Motor neuron (in vitro differentiated cells): Measurements from ENCODE around the gene TSPAN7. TPM values are rescaled to one million over a fixed set of nuclear protein-coding genes. Genes with fewer than 3 reads are reported as not detected.

Experiments used
- ATAC-seq, 8 experiments: fragments of 200-7000 bp; cut with Tn5 transposase; replicated peaks in 6 of 8; 2 replicates each; pipeline ENCODE4 v1.8.0; 2021; ENCODE audit warnings: mild to moderate bottlenecking in 8 of 8, moderate library complexity in 8 of 8
- H3K27ac ChIP-seq, 2 donors: fragments of 250-450 bp; sonication (Bioruptor Pico); 2 replicates each; pipeline ENCODE4 v1.9.0; 2021; ENCODE audit warnings: antibody characterized with exemption in 2 of 2, mild to moderate bottlenecking in 2 of 2, moderate library complexity in 1 of 2
- H3K4me1 ChIP-seq, 2 donors: fragments of 250-450 bp; sonication (Bioruptor Pico); replicated peaks in 1 of 2; 2 replicates each; pipeline ENCODE4 v1.6.1; 2021; ENCODE audit warnings: antibody characterized with exemption in 2 of 2, mild to moderate bottlenecking in 2 of 2, moderate library complexity in 1 of 2
- H3K4me3 ChIP-seq, 5 donors: fragments of 250-450 bp; sonication (Bioruptor Pico); 2 replicates each; pipeline ENCODE4 v1.9.0; 2021; ENCODE audit warnings: antibody characterized with exemption in 5 of 5, mild to moderate bottlenecking in 5 of 5, moderate library complexity in 4 of 5
- WGBS, 10 experiments: fragments of 450-650 bp; shearing (Covaris generic); methylation state at CpG; one replicate each; pipeline ENCODE4 v1.0.0; 2022; 5-methylcytosine and 5-hydroxymethylcytosine counted together
- in situ Hi-C, 9 experiments: fragments of 400-800 bp; cut with MboI; loops; one replicate each; pipeline ENCODE4 v1.15.0; 2021; ENCODE audit warnings: low sequenced_read_pairs in 9 of 9, low pct_unique_long_range_greater_than_20kb in 2 of 9; ENCODE audit not compliant: unreplicated experiment in 9 of 9
- total RNA-seq, 8 experiments: library from RNA; unstranded; fragments of 300-600 nt; gene quantifications; 2 replicates each; pipeline versions ENCODE4 v1.2.3 to v1.2.4, GENCODE V29; 2022

Gene TSPAN7
- 10 to 100 TPM in 7 of 8 experiments, 1 to 10 TPM in 1; 3.9 to 88.2 (median 60.8) TPM for total RNA-seq

- H3K4me3 ChIP-seq = peak within 1 kb of the TSS; percentile 60 to 96 (median 71)
- H3K4me1 ChIP-seq = peaks cover 3 to 6% of the 10 kb centered on the region in 2 donors
- peak within 1 kb of the TSS; percentile 64 to 97 for H3K27ac ChIP-seq
- in situ Hi-C loops = no loop called here
- WGBS, 10 experiments = 60% methylated on average over 2 of the region's 78 CpGs; no CpG with 5 or more reads in 9 of the 10 experiments
- peak; percentile 72 to 92 (median 79) for ATAC-seq
Observed at GRCh38 chrX:38561126-38561868, at the start of gene TSPAN7. Gene TSPAN7 (plus strand): TSS chrX:38561542. CDS start chrX:38561547, 5 bp downstream.

GRCh38 chrX:38513112-38513742, 48.1 kb upstream of the TSPAN7 start:
- no peak overlapping the region for H3K4me3 ChIP-seq
- 7 to 100% (median 26%) methylated on average over 1 to 5 of the region's 5 CpGs; no CpG with 5 or more reads in 5 of the 10 experiments for WGBS, 10 experiments
- H3K27ac ChIP-seq = no peak overlapping the region
- in situ Hi-C loops = no loop called here
- peak in 1 of 8 experiments; percentile 43 for ATAC-seq
- no peaks in the 10 kb centered on the region for H3K4me1 ChIP-seq

DNA sequence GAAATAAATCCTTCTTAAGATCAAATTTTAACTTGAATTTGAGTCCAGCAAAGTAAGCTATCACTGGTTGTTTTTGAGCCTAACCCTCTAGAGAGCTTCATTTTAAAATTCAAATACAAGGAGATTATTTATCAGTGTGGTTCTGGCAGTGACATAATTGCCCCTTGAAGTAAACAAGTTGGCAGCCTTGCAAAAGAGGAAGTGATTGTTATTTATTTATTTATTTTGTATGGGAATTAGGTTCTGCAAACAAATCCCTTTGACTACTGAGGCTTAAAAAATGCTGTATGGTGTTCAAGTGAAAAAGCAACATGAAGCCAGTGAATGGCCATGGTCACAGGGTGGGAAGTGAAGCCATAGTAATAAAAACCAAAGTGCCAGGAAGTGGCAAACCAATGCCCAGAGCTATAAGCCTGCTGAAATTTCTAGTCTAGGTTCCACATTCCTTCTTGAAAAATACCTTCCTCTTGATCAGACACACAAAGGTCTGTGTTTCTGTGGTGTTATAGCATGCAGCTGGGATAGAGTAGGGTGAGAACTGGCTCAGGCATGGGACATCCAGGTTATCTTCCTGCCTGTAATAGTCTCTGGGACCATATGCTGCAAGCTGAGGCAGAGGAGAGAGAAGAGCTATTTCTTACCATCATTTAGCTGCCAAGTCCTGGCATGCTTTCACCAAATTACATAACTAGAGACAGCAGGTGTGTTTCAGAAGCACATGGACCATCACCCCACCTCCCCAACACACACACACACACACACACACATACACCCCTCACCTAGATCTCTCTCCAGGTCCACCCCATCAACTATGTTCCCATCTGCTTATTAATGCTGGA, 47.1 kb upstream of the TSPAN7 start:
- Histone ChIP-seq H3K27ac (no peak overlapping the region), H3K4me1 (no peaks in the 10 kb centered on the region), H3K4me3 (no peak overlapping the region)
- in situ Hi-C loops = no loop called here
- ATAC-seq = no peak

GRCh38 chrX:38515291-38515690, 46.1 kb upstream of the TSPAN7 start:
- no peaks in the 10 kb centered on the region for H3K4me1 ChIP-seq
- H3K4me3 ChIP-seq = no peak overlapping the region
- ATAC-seq = no peak
- no peak overlapping the region for H3K27ac ChIP-seq
- in situ Hi-C loops = no loop called here
- WGBS, 10 experiments = 0 to 83% (median 46%) methylated on average over 1 of the region's 1 CpG; no CpG with 5 or more reads in 5 of the 10 experiments

GRCh38 chrX:38516196-38516774, 45.1 kb upstream of the TSPAN7 start:
- Histone ChIP-seq H3K4me3 (no peak overlapping the region), H3K27ac (no peak overlapping the region), H3K4me1 (no peaks in the 10 kb centered on the region)
- peak in 2 of 8 experiments; percentile 20 to 53 for ATAC-seq
- WGBS, 10 experiments = 30 to 100% (median 37%) methylated on average over 1 to 2 of the region's 2 CpGs; no CpG with 5 or more reads in 7 of the 10 experiments
- in situ Hi-C loops = no loop called here

DNA sequence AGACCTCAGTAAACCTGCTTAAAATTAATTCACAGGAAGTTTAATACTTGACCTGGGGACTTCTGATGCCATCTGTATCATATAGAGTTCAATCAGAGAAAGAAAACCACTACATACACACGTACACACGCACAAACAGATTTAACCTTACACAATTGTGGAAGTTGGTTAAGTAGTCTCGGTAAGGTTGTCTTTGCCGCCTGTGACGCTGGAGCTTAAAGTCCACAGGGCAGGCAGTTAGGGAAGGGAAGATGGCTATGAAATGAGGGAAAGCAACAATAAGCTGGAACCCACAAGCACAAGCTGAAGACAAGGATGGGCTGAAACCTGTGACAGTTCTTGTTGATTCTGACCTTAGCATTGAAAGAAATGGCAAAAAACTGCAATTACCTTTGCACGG, 41.7 kb upstream of the TSPAN7 start:
- Histone ChIP-seq H3K4me3 (no peak overlapping the region), H3K4me1 (no peaks in the 10 kb centered on the region), H3K27ac (no peak overlapping the region)
- 60 to 100% (median 76%) methylated on average over 1 to 5 of the region's 6 CpGs; no CpG with 5 or more reads in 5 of the 10 experiments for WGBS, 10 experiments
- in situ Hi-C loops = no loop called here
- no peak for ATAC-seq

DNA sequence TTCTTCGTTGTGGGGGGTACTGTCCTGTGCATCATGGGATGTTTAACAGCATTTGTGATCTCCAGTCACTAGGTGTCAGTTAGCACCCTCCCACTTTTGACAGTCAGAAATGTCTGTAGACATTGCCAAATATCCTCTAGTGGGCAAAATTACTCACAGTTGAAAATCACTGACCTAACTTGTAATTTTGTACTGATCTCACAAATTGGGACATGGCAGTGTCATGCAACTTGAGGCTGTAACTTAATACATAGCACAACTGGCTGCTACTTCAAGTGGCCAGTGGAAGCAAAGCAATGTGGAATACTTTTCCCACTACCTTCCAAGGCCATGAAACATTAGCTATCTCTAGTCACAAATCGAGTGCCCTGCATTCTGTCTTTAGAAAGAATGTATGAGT, 23.2 kb upstream of the TSPAN7 start:
- Histone ChIP-seq H3K4me3 (no peak overlapping the region), H3K4me1 (no peaks in the 10 kb centered on the region), H3K27ac (no peak overlapping the region)
- in situ Hi-C loops = no loop called here
- WGBS, 10 experiments = 0 to 60% (median 10%) methylated on average over 1 to 2 of the region's 2 CpGs; no CpG with 5 or more reads in 6 of the 10 experiments
- no peak for ATAC-seq

DNA sequence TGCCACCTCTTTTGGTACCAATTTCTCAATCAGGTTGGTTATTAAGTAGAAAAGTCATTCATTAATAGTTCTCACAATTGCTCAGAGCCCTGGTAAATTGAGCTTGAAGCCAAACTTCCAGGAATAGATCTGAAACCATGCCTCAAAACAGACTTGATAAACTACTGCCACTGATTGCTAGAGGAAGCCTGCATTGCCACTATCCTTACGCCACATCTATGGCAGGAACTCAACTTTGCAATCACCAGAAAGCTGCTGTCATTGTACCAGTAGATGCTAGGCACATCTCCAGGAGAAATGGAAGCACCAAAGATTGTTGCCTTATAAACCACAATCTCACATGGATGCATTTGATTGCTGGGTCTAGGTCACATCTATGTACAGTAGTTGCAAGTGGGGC, 21.6 kb upstream of the TSPAN7 start:
- in situ Hi-C loops = no loop called here
- WGBS, 10 experiments = 20 to 60% methylated on average over 1 of the region's 1 CpG; no CpG with 5 or more reads in 8 of the 10 experiments
- H3K4me3 ChIP-seq = no peak overlapping the region
- H3K27ac ChIP-seq = no peak overlapping the region
- no peak for ATAC-seq
- no peaks in the 10 kb centered on the region for H3K4me1 ChIP-seq

DNA sequence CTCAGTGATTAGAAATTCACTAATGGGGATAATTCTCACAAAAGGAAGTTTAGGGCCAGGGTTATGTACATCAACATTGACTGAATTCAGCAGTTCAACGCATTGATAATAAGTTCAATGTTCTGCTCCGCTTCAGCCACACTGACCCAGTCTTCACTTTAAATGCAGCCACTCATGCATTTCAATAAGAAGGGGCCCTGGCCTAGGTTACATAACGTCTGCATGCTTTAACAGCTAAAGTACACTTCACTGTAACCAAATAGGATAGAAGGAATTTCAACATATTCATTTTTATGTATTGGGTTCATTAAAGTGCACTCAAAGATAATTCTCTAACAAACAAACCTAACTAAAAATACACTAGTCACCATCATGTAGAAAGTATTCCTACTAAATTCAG, 12.8 kb upstream of the TSPAN7 start:
- Histone ChIP-seq H3K4me1 (no peaks in the 10 kb centered on the region), H3K4me3 (no peak overlapping the region), H3K27ac (no peak overlapping the region)
- in situ Hi-C loops = no loop called here
- no peak for ATAC-seq
- 10 to 50% (median 42%) methylated on average over 1 to 3 of the region's 3 CpGs; no CpG with 5 or more reads in 6 of the 10 experiments for WGBS, 10 experiments

DNA sequence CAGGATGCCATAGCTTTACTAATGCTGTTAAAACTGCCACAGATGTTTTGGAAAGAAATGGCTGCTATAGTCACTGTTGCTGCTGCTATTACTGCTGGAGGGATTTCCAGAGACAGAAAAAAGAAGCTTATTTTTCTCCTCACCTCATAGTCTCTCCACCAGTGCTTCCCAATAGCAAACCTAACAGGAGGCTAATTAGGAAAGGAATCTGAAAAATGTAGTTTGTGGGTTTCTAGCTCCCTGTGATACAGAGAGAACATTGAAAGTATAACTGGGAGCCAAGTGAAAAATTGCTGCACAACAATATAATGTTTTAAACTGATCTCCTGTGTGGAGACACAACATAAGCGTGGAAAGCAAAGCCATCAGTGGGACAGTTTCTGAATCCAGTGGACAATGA, 8.6 kb upstream of the TSPAN7 start:
- Histone ChIP-seq H3K27ac (no peak overlapping the region), H3K4me3 (no peak overlapping the region), H3K4me1 (no peaks in the 10 kb centered on the region)
- WGBS, 10 experiments = 45 to 100% methylated on average over 1 of the region's 1 CpG; no CpG with 5 or more reads in 8 of the 10 experiments
- ATAC-seq = no peak
- in situ Hi-C loops = no loop called here

- in situ Hi-C loops = no loop called here
- 38 to 100% (median 80%) methylated on average over 1 to 2 of the region's 2 CpGs; no CpG with 5 or more reads in 5 of the 10 experiments for WGBS, 10 experiments
- H3K27ac ChIP-seq = no peak overlapping the region
- no peak for ATAC-seq
- peaks cover 3 to 6% of the 10 kb centered on the region in 2 donors for H3K4me1 ChIP-seq
- H3K4me3 ChIP-seq = no peak overlapping the region
Observed at GRCh38 chrX:38558686-38559085, 2.7 kb upstream of the TSPAN7 start.

GRCh38 chrX:38560776-38561125, 591 bp upstream of the TSPAN7 start:
- Histone ChIP-seq H3K4me1 (peaks cover 3 to 6% of the 10 kb centered on the region in 2 donors), H3K4me3 (peak overlapping the region; percentile 60 to 96 (median 71)), H3K27ac (no peak overlapping the region)
- ATAC-seq = no peak
- in situ Hi-C loops = no loop called here
- 20 to 100% (median 73%) methylated on average over 1 to 3 of the region's 9 CpGs; no CpG with 5 or more reads in 5 of the 10 experiments for WGBS, 10 experiments
